K562 (cell line): Measurements from ENCODE around the gene A1BG. TPM values are rescaled to one million over a fixed set of nuclear protein-coding genes. Genes with fewer than 3 reads are reported as not detected.

Source experiments
- BCOR ChIP-seq: fragments of 450-650 bp; IDR thresholded peaks from 2 replicates; pipeline ENCODE4 v1.6.1; 2016
- EHMT2 ChIP-seq: fragments of 450-650 bp; IDR thresholded peaks from 2 replicates; pipeline ENCODE4 v1.6.1; 2018; ENCODE audit warnings: antibody characterized with exemption
- EP400 ChIP-seq: fragments of 450-650 bp; IDR thresholded peaks from 2 replicates; pipeline ENCODE4 v1.6.1; 2017; ENCODE audit warnings: antibody characterized with exemption, mild to moderate bottlenecking, moderate library complexity
- ETV1 ChIP-seq: fragments of 450-650 bp; conservative IDR thresholded peaks from 2 replicates; pipeline ENCODE4 v1.6.1; 2016; ENCODE audit warnings: missing genetic modification characterization, control low read depth, low read depth, missing compliant biosample characterization
- IFI16 ChIP-seq: fragments of 250-450 bp; sonication (Bioruptor Pico); IDR thresholded peaks from 2 replicates; pipeline ENCODE4 v2.1.2; 2022; ENCODE audit warnings: mild to moderate bottlenecking, inconsistent platforms
- JUND ChIP-seq, 2 experiments: IDR thresholded peaks; 2 replicates in 1 of 2; 3 replicates in 1 of 2; pipeline ENCODE4 v1.6.1; 2011; ENCODE audit warnings: borderline replicate concordance in 2 of 2, low read depth in 2 of 2, low read length in 2 of 2, improper control_type of control experiment in 1 of 2, missing biosample characterization in 1 of 2, missing genetic modification characterization in 1 of 2, missing genetic modification reagents in 1 of 2
- MCM7 ChIP-seq, 2 experiments: fragments of 450-650 bp; IDR thresholded peaks; 2 replicates each; pipeline ENCODE4 v1.6.1; 2016 to 2018
- MEF2A ChIP-seq: IDR thresholded peaks from 2 replicates; pipeline ENCODE4 v1.6.1; 2011; ENCODE audit warnings: low read depth, mild to moderate bottlenecking, low read length, moderate library complexity; ENCODE audit not compliant: control insufficient read depth
- SMAD3 ChIP-seq: fragments of 450-650 bp; formaldehyde crosslinking; conservative IDR thresholded peaks from 2 replicates; pipeline ENCODE4 v1.4.0; 2020; ENCODE audit warnings: mild to moderate bottlenecking
- SOX6 ChIP-seq: fragments of 450-650 bp; IDR thresholded peaks from 2 replicates; pipeline ENCODE4 v1.6.1; 2014; ENCODE audit warnings: mild to moderate bottlenecking
- SRSF3 ChIP-seq: fragments of 200-400 bp; formaldehyde crosslinking; IDR thresholded peaks from 2 replicates; pipeline ENCODE4 v1.6.1; 2016; ENCODE audit warnings: mild to moderate bottlenecking, low read length, moderate library complexity; ENCODE audit not compliant: insufficient read depth
- TCF3 ChIP-seq: sonication (generic); formaldehyde crosslinking; IDR thresholded peaks from 2 replicates; pipeline ENCODE4 v1.4.0; 2020; ENCODE audit warnings: mild to moderate bottlenecking, missing genetic modification reagents
- TEAD1 ChIP-seq, 2 experiments: fragments of 450-650 bp in 1 of 2; sonication (generic) in 1 of 2; formaldehyde crosslinking; IDR thresholded peaks; 2 replicates each; pipeline versions ENCODE4 v1.4.0 to v1.8.0; 2020 to 2022; ENCODE audit warnings: mild to moderate bottlenecking in 2 of 2, missing genetic modification reagents in 1 of 2
- ZNF12 ChIP-seq: sonication (generic); formaldehyde crosslinking; IDR thresholded peaks from 2 replicates; pipeline ENCODE4 v1.4.0; 2020; ENCODE audit warnings: mild to moderate bottlenecking, missing genetic modification reagents
- ZNF143 ChIP-seq: sonication (generic); formaldehyde crosslinking; IDR thresholded peaks from 2 replicates; pipeline ENCODE4 v1.9.0; 2022; ENCODE audit warnings: mild to moderate bottlenecking, missing genetic modification reagents
- ZNF354B ChIP-seq: fragments of 250-450 bp; sonication (Bioruptor Pico); IDR thresholded peaks from 2 replicates; pipeline ENCODE4 v1.4.0; 2020
- ZNF76 ChIP-seq: fragments of 250-450 bp; sonication (Bioruptor Pico); IDR thresholded peaks from 2 replicates; pipeline ENCODE4 v1.4.0; 2020; ENCODE audit warnings: mild to moderate bottlenecking, moderate library complexity, borderline replicate concordance
- ZNF778 ChIP-seq: fragments of 450-650 bp; formaldehyde crosslinking; IDR thresholded peaks from 2 replicates; pipeline ENCODE4 v1.4.0; 2020; ENCODE audit warnings: mild to moderate bottlenecking, moderate library complexity
- ZNF780A ChIP-seq: fragments of 250-450 bp; sonication (Bioruptor Pico); IDR thresholded peaks from 2 replicates; pipeline ENCODE4 v1.5.0; 2021; ENCODE audit warnings: mild to moderate bottlenecking
- ZNF830 ChIP-seq: fragments of 250-450 bp; sonication (Bioruptor Pico); IDR thresholded peaks from 2 replicates; pipeline ENCODE4 v1.5.0; 2021; ENCODE audit warnings: mild to moderate bottlenecking
- polyA plus RNA-seq, 8 experiments: library from polyadenylated mRNA; depleted of rRNA in 4 of 8; stranded (reverse) in 5 of 8; unstranded in 3 of 8; fragments of >200 nt; fragmentation: Nextera tagmentation in 2 of 8; fragmentation: Illumina TruSeq in 1 of 8; extraction: Ambion mirVana in 2 of 8; extraction: Trizol in 1 of 8; gene quantifications; 2 replicates each; pipeline versions ENCODE4 v1.2.1 to v1.2.3, GENCODE V29; 2011 to 2014; ENCODE audit warnings: inconsistent platforms in 1 of 8, missing spikeins in 1 of 8
- total RNA-seq, 7 experiments: library from RNA; depleted of rRNA in 6 of 7; stranded (reverse); fragments of >200 nt in 6 of 7; fragmentation: Illumina TruSeq in 2 of 7; extraction: Trizol in 2 of 7; gene quantifications; 2 replicates each; pipeline versions ENCODE4 v1.2.1 to v1.2.3, GENCODE V29; 2011 to 2021; ENCODE audit warnings: low replicate concordance in 1 of 7
- TF ChIP-seq, protein P1 (sequence below), 2 experiments: IDR thresholded peaks in 1 of 2; conservative IDR thresholded peaks in 1 of 2; 2 replicates each; pipeline ENCODE4 v1.6.1; 2016; ENCODE audit warnings: low read depth in 2 of 2, mild to moderate bottlenecking in 1 of 2, missing compliant biosample characterization in 1 of 2, missing genetic modification characterization in 1 of 2, moderate library complexity in 1 of 2
- TF ChIP-seq, protein P2 (sequence below), 2 experiments: fragments of 450-650 bp; IDR thresholded peaks; 2 replicates each; pipeline ENCODE4 v1.6.1; 2016
- TF ChIP-seq, protein P3 (sequence below): fragments of 450-650 bp; formaldehyde crosslinking; IDR thresholded peaks from 2 replicates; pipeline ENCODE4 v1.4.0; 2020; ENCODE audit warnings: mild to moderate bottlenecking, moderate library complexity

Gene A1BG
- total and polyA plus RNA-seq, 9 of the 15 experiments (the other 6 are each of a cell fraction or from before 2014, with no cell fraction given) = 0.10 to 19.8 (median 2.6) TPM

DNA sequence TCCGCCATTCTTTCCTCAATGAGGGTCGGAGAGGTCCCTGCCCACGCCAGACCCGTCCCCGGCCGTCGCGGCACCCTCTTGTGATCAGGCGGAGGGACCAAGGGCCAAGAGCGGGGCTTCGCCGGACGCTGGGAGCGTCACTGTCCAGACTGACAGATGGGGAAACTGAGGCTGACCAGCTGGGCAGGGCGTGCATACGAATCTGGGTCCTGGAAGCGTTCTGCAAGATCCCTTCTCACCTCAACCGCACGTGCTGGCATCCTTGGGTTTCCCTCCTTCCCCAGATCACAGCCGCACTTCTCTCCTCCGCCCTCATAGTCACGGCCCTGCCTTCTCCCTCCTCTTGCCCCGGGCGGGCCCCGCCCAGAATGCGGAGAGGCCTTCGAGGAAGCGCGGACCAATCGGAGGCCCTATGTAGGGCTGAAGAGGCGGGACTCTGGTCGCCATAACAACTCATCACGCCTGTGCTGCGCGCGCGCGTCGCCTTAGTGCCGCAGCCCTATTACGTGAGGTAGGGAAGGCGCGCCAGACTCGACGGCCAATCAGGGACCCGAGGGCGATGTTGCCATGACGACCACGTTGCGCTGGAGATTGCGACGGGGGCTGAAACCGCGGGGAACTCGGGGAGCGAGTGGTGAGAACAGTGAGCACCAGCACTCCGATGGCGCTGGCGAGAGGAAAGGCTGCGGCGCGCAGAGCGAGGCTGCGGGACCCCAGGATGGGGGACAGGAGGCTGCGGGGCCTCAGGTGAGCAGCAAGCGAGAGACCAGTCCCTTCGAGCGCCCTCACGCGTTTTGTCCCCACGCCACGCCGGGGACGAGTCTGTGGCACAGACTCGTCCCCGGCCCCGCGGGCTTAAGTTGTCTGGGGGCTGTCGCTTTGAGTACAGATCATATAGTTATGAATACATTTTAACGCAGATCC, 47.9 kb upstream of the A1BG start (continued):
- peak; percentile 71 for TF ChIP-seq EP400
- no peak for TF ChIP-seq IFI16
- peak in 1 of 2 experiments; percentile 76; a peak in 2 of 4 replicates for TF ChIP-seq TEAD1 (CRISPR knock-in tag; IDR thresholded peaks at IDR 0.05)
- TF ChIP-seq SOX6 = no peak
- no peak for TF ChIP-seq ZNF354B (CRISPR knock-in tag)
- TF ChIP-seq, protein P1, sequence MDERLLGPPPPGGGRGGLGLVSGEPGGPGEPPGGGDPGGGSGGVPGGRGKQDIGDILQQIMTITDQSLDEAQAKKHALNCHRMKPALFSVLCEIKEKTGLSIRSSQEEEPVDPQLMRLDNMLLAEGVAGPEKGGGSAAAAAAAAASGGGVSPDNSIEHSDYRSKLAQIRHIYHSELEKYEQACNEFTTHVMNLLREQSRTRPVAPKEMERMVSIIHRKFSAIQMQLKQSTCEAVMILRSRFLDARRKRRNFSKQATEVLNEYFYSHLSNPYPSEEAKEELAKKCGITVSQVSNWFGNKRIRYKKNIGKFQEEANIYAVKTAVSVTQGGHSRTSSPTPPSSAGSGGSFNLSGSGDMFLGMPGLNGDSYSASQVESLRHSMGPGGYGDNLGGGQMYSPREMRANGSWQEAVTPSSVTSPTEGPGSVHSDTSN (CRISPR knock-in tag; IDR thresholded peaks at IDR 0.05; ENCODE audit: low read depth) = no peak
- TF ChIP-seq, protein P1 (tag; conservative IDR thresholded peaks at IDR 0.05; ENCODE audit: low read depth) = no peak
- no peak; the same call in 1 of the 2 replicates for TF ChIP-seq TCF3 (CRISPR knock-in tag)
- no peak for TF ChIP-seq ETV1
- no peak for TF ChIP-seq SRSF3
- TF ChIP-seq ZNF830 = no peak
- TF ChIP-seq JUND (IDR thresholded peaks at IDR 0.05; ENCODE audit: borderline replicate concordance, low read depth, low read length) = 0 out of 2 replicates have a peak, but pooled peaks have one; percentile 4
- no peak; the same call in 2 of the 3 replicates for TF ChIP-seq JUND (tag; IDR thresholded peaks at IDR 0.05; ENCODE audit: borderline replicate concordance, low read depth, low read length)
- no peak for TF ChIP-seq ZNF12 (CRISPR knock-in tag)
- TF ChIP-seq SMAD3 (CRISPR knock-in tag) = no peak
- no peak for TF ChIP-seq MCM7 (IDR thresholded peaks at IDR 0.05)
- TF ChIP-seq ZNF143 (CRISPR knock-in tag) = no peak
- TF ChIP-seq MEF2A = no peak
- no peak for TF ChIP-seq ZNF778 (CRISPR knock-in tag)
- TF ChIP-seq, protein P2, sequence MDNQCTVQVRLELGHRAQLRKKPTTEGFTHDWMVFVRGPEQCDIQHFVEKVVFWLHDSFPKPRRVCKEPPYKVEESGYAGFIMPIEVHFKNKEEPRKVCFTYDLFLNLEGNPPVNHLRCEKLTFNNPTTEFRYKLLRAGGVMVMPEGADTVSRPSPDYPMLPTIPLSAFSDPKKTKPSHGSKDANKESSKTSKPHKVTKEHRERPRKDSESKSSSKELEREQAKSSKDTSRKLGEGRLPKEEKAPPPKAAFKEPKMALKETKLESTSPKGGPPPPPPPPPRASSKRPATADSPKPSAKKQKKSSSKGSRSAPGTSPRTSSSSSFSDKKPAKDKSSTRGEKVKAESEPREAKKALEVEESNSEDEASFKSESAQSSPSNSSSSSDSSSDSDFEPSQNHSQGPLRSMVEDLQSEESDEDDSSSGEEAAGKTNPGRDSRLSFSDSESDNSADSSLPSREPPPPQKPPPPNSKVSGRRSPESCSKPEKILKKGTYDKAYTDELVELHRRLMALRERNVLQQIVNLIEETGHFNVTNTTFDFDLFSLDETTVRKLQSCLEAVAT (IDR thresholded peaks at IDR 0.05) = no peak
- TF ChIP-seq EHMT2 = no peak
- no peak for TF ChIP-seq ZNF780A (CRISPR knock-in tag)
- peak; percentile 82 for TF ChIP-seq BCOR
- TF ChIP-seq ZNF76 = no peak
- TF ChIP-seq, protein P3, sequence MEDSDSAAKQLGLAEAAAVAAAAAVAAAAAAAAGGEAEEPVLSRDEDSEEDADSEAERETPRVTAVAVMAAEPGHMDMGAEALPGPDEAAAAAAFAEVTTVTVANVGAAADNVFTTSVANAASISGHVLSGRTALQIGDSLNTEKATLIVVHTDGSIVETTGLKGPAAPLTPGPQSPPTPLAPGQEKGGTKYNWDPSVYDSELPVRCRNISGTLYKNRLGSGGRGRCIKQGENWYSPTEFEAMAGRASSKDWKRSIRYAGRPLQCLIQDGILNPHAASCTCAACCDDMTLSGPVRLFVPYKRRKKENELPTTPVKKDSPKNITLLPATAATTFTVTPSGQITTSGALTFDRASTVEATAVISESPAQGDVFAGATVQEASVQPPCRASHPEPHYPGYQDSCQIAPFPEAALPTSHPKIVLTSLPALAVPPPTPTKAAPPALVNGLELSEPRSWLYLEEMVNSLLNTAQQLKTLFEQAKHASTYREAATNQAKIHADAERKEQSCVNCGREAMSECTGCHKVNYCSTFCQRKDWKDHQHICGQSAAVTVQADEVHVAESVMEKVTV (CRISPR knock-in tag) = no peak
